ENCODE measurements around the gene WDTC1. TPM values are rescaled to one million over a fixed set of nuclear protein-coding genes. Genes with fewer than 3 reads are reported as not detected.

The WDTC1 gene
- total and polyA plus RNA-seq, 2 of the 13 experiments (the other 11 are each of a cell fraction or from before 2014, with no cell fraction given): 5.5 TPM

- peak; percentile 89; the same call in 1 of the 2 replicates for TF ChIP-seq ZNF281 (CRISPR knock-in tag; IDR thresholded peaks at IDR 0.05; ENCODE audit: borderline replicate concordance)
- TF ChIP-seq, protein P1, sequence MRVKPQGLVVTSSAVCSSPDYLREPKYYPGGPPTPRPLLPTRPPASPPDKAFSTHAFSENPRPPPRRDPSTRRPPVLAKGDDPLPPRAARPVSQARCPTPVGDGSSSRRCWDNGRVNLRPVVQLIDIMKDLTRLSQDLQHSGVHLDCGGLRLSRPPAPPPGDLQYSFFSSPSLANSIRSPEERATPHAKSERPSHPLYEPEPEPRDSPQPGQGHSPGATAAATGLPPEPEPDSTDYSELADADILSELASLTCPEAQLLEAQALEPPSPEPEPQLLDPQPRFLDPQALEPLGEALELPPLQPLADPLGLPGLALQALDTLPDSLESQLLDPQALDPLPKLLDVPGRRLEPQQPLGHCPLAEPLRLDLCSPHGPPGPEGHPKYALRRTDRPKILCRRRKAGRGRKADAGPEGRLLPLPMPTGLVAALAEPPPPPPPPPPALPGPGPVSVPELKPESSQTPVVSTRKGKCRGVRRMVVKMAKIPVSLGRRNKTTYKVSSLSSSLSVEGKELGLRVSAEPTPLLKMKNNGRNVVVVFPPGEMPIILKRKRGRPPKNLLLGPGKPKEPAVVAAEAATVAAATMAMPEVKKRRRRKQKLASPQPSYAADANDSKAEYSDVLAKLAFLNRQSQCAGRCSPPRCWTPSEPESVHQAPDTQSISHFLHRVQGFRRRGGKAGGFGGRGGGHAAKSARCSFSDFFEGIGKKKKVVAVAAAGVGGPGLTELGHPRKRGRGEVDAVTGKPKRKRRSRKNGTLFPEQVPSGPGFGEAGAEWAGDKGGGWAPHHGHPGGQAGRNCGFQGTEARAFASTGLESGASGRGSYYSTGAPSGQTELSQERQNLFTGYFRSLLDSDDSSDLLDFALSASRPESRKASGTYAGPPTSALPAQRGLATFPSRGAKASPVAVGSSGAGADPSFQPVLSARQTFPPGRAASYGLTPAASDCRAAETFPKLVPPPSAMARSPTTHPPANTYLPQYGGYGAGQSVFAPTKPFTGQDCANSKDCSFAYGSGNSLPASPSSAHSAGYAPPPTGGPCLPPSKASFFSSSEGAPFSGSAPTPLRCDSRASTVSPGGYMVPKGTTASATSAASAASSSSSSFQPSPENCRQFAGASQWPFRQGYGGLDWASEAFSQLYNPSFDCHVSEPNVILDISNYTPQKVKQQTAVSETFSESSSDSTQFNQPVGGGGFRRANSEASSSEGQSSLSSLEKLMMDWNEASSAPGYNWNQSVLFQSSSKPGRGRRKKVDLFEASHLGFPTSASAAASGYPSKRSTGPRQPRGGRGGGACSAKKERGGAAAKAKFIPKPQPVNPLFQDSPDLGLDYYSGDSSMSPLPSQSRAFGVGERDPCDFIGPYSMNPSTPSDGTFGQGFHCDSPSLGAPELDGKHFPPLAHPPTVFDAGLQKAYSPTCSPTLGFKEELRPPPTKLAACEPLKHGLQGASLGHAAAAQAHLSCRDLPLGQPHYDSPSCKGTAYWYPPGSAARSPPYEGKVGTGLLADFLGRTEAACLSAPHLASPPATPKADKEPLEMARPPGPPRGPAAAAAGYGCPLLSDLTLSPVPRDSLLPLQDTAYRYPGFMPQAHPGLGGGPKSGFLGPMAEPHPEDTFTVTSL (CRISPR knock-in tag; IDR thresholded peaks at IDR 0.05; ENCODE audit: borderline replicate concordance): no peak
- 0 out of 2 replicates have a peak, but pooled peaks have one; percentile 32 for TF ChIP-seq ZNF503 (CRISPR knock-in tag; IDR thresholded peaks at IDR 0.05)
- TF ChIP-seq CEBPG (CRISPR knock-in tag; IDR thresholded peaks at IDR 0.05): peak; percentile 69
- TF ChIP-seq ZNF138 (CRISPR knock-in tag; IDR thresholded peaks at IDR 0.05; ENCODE audit: low read depth): no peak
- no peak for TF ChIP-seq XBP1 (CRISPR knock-in tag; IDR thresholded peaks at IDR 0.05)
- no peak for TF ChIP-seq ZSCAN25 (CRISPR knock-in tag; IDR thresholded peaks at IDR 0.05)
- TF ChIP-seq GTF3A (CRISPR knock-in tag; conservative IDR thresholded peaks at IDR 0.05): no peak
- no peak for TF ChIP-seq NFYC (CRISPR knock-in tag; IDR thresholded peaks at IDR 0.05)
- TF ChIP-seq RNF2 (conservative IDR thresholded peaks at IDR 0.05; ENCODE audit: low read depth): 0 out of 2 replicates have a peak, but pooled peaks have one; percentile 55
- TF ChIP-seq SPEN (CRISPR knock-in tag; IDR thresholded peaks at IDR 0.05; ENCODE audit: low read depth): peak; percentile 54; the same call in 1 of the 2 replicates
- TF ChIP-seq MYC (CRISPR knock-in tag; IDR thresholded peaks at IDR 0.05; ENCODE audit: borderline replicate concordance): peak; percentile 83
- no peak for TF ChIP-seq ZFP36 (IDR thresholded peaks at IDR 0.05; ENCODE audit: borderline replicate concordance, low read depth, low read length, partially characterized antibody)
- peak; percentile 63; the same call in 1 of the 2 replicates for TF ChIP-seq ZFY (CRISPR knock-in tag; IDR thresholded peaks at IDR 0.05)
- peak; percentile 36; the same call in 1 of the 2 replicates for TF ChIP-seq DPF2 (CRISPR knock-in tag; IDR thresholded peaks at IDR 0.05; ENCODE audit: borderline replicate concordance, low read depth)
These were observed 42.3 kb upstream of the WDTC1 start (continued) for GRCh38 chr1:27192039-27192529.
